GM23338 (cell line): ENCODE results near the gene NLK. TPM values are rescaled to one million over a fixed set of nuclear protein-coding genes. Genes with fewer than 3 reads are reported as not detected.

Experiments used
- ATAC-seq: fragments of 200-7000 bp; cut with Tn5 transposase; 3 replicates; pipeline ENCODE4 v1.9.1; 2020
- DNase-seq: peaks from one replicate; pipeline ENCODE4 v3.0.0-alpha.2; 2015; ENCODE audit warnings: low spot score
- H2AFZ ChIP-seq: fragments of 200-600 bp; sonication (generic); 2 replicates; pipeline ENCODE4 v1.8.0; 2016; ENCODE audit warnings: antibody characterized with exemption, mild to moderate bottlenecking, moderate library complexity
- H3F3A ChIP-seq: fragments of 200-600 bp; sonication (generic); replicated peaks from 2 replicates; pipeline ENCODE4 v1.8.0; 2017; ENCODE audit warnings: antibody characterized with exemption, mixed run types, low read depth
- H3K27ac ChIP-seq: fragments of 200-600 bp; sonication (generic); 2 replicates; pipeline ENCODE4 v1.6.1; 2016; ENCODE audit warnings: low read depth
- H3K27me3 ChIP-seq: fragments of 200-600 bp; sonication (generic); 2 replicates; pipeline ENCODE4 v1.8.0; 2016; ENCODE audit warnings: mild to moderate bottlenecking, mixed run types, moderate library complexity; ENCODE audit not compliant: insufficient read depth
- H3K36me3 ChIP-seq: fragments of 200-600 bp; sonication (generic); 2 replicates; pipeline ENCODE4 v1.8.0; 2016; ENCODE audit warnings: mild to moderate bottlenecking; ENCODE audit not compliant: insufficient read depth
- H3K4me1 ChIP-seq: fragments of 200-600 bp; sonication (generic); 2 replicates; pipeline ENCODE4 v1.8.0; 2016; ENCODE audit warnings: mild to moderate bottlenecking, moderate library complexity; ENCODE audit not compliant: insufficient read depth
- H3K4me2 ChIP-seq: fragments of 200-600 bp; sonication (generic); 2 replicates; pipeline ENCODE4 v1.7.1; 2017; ENCODE audit warnings: mixed run types
- H3K4me3 ChIP-seq: fragments of 200-600 bp; sonication (generic); 2 replicates; pipeline ENCODE4 v1.6.1; 2016; ENCODE audit warnings: mixed run types
- H3K79me2 ChIP-seq: fragments of 200-600 bp; sonication (generic); replicated peaks from 2 replicates; pipeline ENCODE4 v1.8.0; 2017; ENCODE audit warnings: mild to moderate bottlenecking; ENCODE audit not compliant: insufficient read depth
- H3K9me2 ChIP-seq: fragments of 200-600 bp; sonication (generic); 2 replicates; pipeline ENCODE4 v1.8.0; 2017; ENCODE audit not compliant: insufficient read depth
- H4K20me1 ChIP-seq: fragments of 200-600 bp; sonication (generic); replicated peaks from 2 replicates; pipeline ENCODE4 v1.8.0; 2017; ENCODE audit warnings: mild to moderate bottlenecking; ENCODE audit not compliant: insufficient read depth
- H3K27ac Mint-ChIP-seq: 2 replicates; pipeline ENCODE4 v1.8.0; 2020; ENCODE audit warnings: inconsistent platforms, mild to moderate bottlenecking, moderate library complexity, mixed read lengths
- H3K27me3 Mint-ChIP-seq: 3 replicates; pipeline ENCODE4 v1.8.0; 2022; ENCODE audit warnings: low read depth, mild to moderate bottlenecking, moderate library complexity, mixed read lengths, inconsistent platforms; ENCODE audit not compliant: insufficient read depth, poor library complexity
- H3K36me3 Mint-ChIP-seq: 3 replicates; pipeline ENCODE4 v1.8.0; 2021; ENCODE audit warnings: low read depth, mild to moderate bottlenecking, inconsistent platforms, moderate library complexity, mixed read lengths
- H3K4me1 Mint-ChIP-seq: 3 replicates; pipeline ENCODE4 v1.8.0; 2020; ENCODE audit warnings: mild to moderate bottlenecking, inconsistent platforms, mixed read lengths
- H3K4me3 Mint-ChIP-seq: 3 replicates; pipeline ENCODE4 v1.8.0; 2021; ENCODE audit warnings: moderate library complexity, mild to moderate bottlenecking, inconsistent platforms, mixed read lengths
- H3K9me3 Mint-ChIP-seq: 3 replicates; pipeline ENCODE4 v1.8.0; 2020; ENCODE audit warnings: moderate library complexity, mild to moderate bottlenecking, inconsistent platforms, mixed read lengths
- CREB1 ChIP-seq: fragments of 250-450 bp; sonication (Bioruptor Pico); IDR thresholded peaks from 2 replicates; pipeline ENCODE4 v1.5.0; 2020; ENCODE audit warnings: low read depth, mild to moderate bottlenecking, moderate library complexity
- EZH2 ChIP-seq: fragments of 200-600 bp; sonication (generic); IDR thresholded peaks from one replicate; pipeline ENCODE4 v1.8.0; 2017; ENCODE audit warnings: antibody characterized with exemption, mild to moderate bottlenecking, low read depth; ENCODE audit not compliant: unreplicated experiment
- EZH2phosphoT487 ChIP-seq: fragments of 200-600 bp; sonication (generic); IDR thresholded peaks from one replicate; pipeline ENCODE4 v1.8.1; 2018; ENCODE audit warnings: antibody characterized with exemption; ENCODE audit not compliant: unreplicated experiment
- JUNB ChIP-seq: IDR thresholded peaks from one replicate; pipeline ENCODE4 v1.6.1; 2016; ENCODE audit warnings: antibody characterized with exemption; ENCODE audit not compliant: unreplicated experiment
- NANOG ChIP-seq: IDR thresholded peaks from 2 replicates; pipeline ENCODE4 v1.6.1; 2016; ENCODE audit warnings: antibody characterized with exemption, borderline replicate concordance
- POLR2AphosphoS5 ChIP-seq: IDR thresholded peaks from 2 replicates; pipeline ENCODE4 v1.6.1; 2016; ENCODE audit warnings: antibody characterized with exemption, low read depth
- STAT1 ChIP-seq: IDR thresholded peaks from one replicate; pipeline ENCODE4 v1.6.1; 2016; ENCODE audit warnings: antibody characterized with exemption; ENCODE audit not compliant: unreplicated experiment
- ZNF114 ChIP-seq: fragments of 250-450 bp; sonication (Bioruptor Pico); IDR thresholded peaks from 2 replicates; pipeline ENCODE4 v1.5.0; 2020; ENCODE audit warnings: mild to moderate bottlenecking, moderate library complexity
- ZNF331 ChIP-seq: fragments of 250-450 bp; sonication (Bioruptor Pico); IDR thresholded peaks from 2 replicates; pipeline ENCODE4 v1.5.0; 2020; ENCODE audit warnings: low read depth, mild to moderate bottlenecking, moderate library complexity
- polyA plus RNA-seq: library from polyadenylated mRNA; unstranded; fragments of >200 nt; fragmentation: Nextera tagmentation; extraction: Ambion mirVana; gene quantifications from 2 replicates; pipeline ENCODE4 v1.2.1, GENCODE V29; 2016
- total RNA-seq: library from RNA; depleted of rRNA; stranded (reverse); fragments of >200 nt; shearing (Covaris generic); gene quantifications from 2 replicates; pipeline ENCODE4 v1.2.3, GENCODE V29; 2014
- TF ChIP-seq, protein P1 (sequence below): fragments of 250-450 bp; sonication (Bioruptor Pico); IDR thresholded peaks from 2 replicates; pipeline ENCODE4 v1.5.0; 2020; ENCODE audit warnings: mild to moderate bottlenecking, moderate library complexity
- TF ChIP-seq, protein P2 (sequence below): IDR thresholded peaks from 2 replicates; pipeline ENCODE4 v1.6.1; 2016; ENCODE audit warnings: antibody characterized with exemption
- TF ChIP-seq, protein P3 (sequence below): IDR thresholded peaks from one replicate; pipeline ENCODE4 v1.6.1; 2018; ENCODE audit warnings: antibody characterized with exemption; ENCODE audit not compliant: unreplicated experiment
- TF ChIP-seq, protein P4 (sequence below), 2 experiments: fragments of 200-600 bp in 1 of 2; sonication (generic) in 1 of 2; conservative IDR thresholded peaks; 2 replicates each; pipeline versions ENCODE4 v1.5.1 to v1.6.1; 2016 to 2017; ENCODE audit warnings: antibody characterized with exemption in 2 of 2, low read depth in 2 of 2, mild to moderate bottlenecking in 2 of 2, moderate library complexity in 1 of 2

The NLK gene
- total and polyA plus RNA-seq, 2 experiments from 2014 or later, result 34.7 to 78.5 TPM

DNA sequence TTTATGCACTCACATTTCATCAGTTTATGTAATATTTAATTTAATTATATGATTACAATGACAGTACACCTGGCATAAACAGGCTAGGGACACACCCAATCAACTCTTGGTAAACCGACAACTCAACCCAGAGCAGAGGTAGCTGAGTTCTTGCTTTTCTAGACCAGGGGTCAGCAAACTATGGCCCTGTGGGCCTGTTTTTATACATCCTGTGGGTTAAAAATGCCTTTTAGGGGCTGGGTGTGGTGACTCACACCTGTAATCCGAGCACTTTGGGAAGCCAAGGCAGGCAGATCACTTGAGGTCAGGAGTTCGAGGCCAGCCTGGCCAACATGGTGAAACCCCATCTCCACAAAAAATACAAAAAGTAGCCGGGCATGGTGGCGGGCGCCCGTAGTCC, 177.3 kb downstream of the NLK start:
- DNase-seq, result no peak
- Histone ChIP-seq H3K4me2 (no peak overlapping the region), H3F3A (no peaks in the 10 kb centered on the region), H4K20me1 (no peaks in the 10 kb centered on the region), H3K9me2 (peaks cover 6% of the 10 kb centered on the region; the same call in 1 of the 2 replicates), H3K4me1 (no peaks in the 10 kb centered on the region), H3K4me3 (no peak overlapping the region), H2AFZ (no peak overlapping the region), H3K27ac (no peak overlapping the region), H3K27me3 (no peaks in the 10 kb centered on the region), H3K79me2 (no peaks in the 10 kb centered on the region), H3K36me3 (no peaks in the 10 kb centered on the region)
- Mint-ChIP-seq H3K9me3 (peaks cover 10% of the 10 kb centered on the region), H3K4me1 (no peaks in the 10 kb centered on the region; the same call in 2 of the 3 replicates), H3K36me3 (peaks cover 14% of the 10 kb centered on the region), H3K27me3 (peaks cover 10% of the 10 kb centered on the region), H3K4me3 (no peak overlapping the region), H3K27ac (no peak overlapping the region)
- no peak for TF ChIP-seq EZH2
- TF ChIP-seq CREB1, result no peak
- TF ChIP-seq NANOG, result no peak
- TF ChIP-seq ZNF331 (CRISPR knock-in tag), result no peak
- TF ChIP-seq EZH2phosphoT487, result no peak
- TF ChIP-seq, protein P1, sequence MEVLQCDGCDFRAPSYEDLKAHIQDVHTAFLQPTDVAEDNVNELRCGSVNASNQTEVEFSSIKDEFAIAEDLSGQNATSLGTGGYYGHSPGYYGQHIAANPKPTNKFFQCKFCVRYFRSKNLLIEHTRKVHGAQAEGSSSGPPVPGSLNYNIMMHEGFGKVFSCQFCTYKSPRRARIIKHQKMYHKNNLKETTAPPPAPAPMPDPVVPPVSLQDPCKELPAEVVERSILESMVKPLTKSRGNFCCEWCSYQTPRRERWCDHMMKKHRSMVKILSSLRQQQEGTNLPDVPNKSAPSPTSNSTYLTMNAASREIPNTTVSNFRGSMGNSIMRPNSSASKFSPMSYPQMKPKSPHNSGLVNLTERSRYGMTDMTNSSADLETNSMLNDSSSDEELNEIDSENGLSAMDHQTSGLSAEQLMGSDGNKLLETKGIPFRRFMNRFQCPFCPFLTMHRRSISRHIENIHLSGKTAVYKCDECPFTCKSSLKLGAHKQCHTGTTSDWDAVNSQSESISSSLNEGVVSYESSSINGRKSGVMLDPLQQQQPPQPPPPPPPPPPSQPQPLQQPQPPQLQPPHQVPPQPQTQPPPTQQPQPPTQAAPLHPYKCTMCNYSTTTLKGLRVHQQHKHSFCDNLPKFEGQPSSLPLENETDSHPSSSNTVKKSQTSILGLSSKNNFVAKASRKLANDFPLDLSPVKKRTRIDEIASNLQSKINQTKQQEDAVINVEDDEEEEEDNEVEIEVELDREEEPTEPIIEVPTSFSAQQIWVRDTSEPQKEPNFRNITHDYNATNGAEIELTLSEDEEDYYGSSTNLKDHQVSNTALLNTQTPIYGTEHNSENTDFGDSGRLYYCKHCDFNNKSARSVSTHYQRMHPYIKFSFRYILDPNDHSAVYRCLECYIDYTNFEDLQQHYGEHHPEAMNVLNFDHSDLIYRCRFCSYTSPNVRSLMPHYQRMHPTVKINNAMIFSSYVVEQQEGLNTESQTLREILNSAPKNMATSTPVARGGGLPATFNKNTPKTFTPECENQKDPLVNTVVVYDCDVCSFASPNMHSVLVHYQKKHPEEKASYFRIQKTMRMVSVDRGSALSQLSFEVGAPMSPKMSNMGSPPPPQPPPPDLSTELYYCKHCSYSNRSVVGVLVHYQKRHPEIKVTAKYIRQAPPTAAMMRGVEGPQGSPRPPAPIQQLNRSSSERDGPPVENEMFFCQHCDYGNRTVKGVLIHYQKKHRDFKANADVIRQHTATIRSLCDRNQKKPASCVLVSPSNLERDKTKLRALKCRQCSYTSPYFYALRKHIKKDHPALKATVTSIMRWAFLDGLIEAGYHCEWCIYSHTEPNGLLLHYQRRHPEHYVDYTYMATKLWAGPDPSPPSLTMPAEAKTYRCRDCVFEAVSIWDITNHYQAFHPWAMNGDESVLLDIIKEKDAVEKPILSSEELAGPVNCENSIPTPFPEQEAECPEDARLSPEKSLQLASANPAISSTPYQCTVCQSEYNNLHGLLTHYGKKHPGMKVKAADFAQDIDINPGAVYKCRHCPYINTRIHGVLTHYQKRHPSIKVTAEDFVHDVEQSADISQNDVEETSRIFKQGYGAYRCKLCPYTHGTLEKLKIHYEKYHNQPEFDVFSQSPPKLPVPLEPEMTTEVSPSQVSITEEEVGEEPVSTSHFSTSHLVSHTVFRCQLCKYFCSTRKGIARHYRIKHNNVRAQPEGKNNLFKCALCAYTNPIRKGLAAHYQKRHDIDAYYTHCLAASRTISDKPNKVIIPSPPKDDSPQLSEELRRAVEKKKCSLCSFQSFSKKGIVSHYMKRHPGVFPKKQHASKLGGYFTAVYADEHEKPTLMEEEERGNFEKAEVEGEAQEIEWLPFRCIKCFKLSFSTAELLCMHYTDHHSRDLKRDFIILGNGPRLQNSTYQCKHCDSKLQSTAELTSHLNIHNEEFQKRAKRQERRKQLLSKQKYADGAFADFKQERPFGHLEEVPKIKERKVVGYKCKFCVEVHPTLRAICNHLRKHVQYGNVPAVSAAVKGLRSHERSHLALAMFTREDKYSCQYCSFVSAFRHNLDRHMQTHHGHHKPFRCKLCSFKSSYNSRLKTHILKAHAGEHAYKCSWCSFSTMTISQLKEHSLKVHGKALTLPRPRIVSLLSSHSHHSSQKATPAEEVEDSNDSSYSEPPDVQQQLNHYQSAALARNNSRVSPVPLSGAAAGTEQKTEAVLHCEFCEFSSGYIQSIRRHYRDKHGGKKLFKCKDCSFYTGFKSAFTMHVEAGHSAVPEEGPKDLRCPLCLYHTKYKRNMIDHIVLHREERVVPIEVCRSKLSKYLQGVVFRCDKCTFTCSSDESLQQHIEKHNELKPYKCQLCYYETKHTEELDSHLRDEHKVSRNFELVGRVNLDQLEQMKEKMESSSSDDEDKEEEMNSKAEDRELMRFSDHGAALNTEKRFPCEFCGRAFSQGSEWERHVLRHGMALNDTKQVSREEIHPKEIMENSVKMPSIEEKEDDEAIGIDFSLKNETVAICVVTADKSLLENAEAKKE, result no peak
- TF ChIP-seq JUNB, result no peak
- TF ChIP-seq, protein P2, sequence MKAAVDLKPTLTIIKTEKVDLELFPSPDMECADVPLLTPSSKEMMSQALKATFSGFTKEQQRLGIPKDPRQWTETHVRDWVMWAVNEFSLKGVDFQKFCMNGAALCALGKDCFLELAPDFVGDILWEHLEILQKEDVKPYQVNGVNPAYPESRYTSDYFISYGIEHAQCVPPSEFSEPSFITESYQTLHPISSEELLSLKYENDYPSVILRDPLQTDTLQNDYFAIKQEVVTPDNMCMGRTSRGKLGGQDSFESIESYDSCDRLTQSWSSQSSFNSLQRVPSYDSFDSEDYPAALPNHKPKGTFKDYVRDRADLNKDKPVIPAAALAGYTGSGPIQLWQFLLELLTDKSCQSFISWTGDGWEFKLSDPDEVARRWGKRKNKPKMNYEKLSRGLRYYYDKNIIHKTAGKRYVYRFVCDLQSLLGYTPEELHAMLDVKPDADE, result no peak
- TF ChIP-seq, protein P3, sequence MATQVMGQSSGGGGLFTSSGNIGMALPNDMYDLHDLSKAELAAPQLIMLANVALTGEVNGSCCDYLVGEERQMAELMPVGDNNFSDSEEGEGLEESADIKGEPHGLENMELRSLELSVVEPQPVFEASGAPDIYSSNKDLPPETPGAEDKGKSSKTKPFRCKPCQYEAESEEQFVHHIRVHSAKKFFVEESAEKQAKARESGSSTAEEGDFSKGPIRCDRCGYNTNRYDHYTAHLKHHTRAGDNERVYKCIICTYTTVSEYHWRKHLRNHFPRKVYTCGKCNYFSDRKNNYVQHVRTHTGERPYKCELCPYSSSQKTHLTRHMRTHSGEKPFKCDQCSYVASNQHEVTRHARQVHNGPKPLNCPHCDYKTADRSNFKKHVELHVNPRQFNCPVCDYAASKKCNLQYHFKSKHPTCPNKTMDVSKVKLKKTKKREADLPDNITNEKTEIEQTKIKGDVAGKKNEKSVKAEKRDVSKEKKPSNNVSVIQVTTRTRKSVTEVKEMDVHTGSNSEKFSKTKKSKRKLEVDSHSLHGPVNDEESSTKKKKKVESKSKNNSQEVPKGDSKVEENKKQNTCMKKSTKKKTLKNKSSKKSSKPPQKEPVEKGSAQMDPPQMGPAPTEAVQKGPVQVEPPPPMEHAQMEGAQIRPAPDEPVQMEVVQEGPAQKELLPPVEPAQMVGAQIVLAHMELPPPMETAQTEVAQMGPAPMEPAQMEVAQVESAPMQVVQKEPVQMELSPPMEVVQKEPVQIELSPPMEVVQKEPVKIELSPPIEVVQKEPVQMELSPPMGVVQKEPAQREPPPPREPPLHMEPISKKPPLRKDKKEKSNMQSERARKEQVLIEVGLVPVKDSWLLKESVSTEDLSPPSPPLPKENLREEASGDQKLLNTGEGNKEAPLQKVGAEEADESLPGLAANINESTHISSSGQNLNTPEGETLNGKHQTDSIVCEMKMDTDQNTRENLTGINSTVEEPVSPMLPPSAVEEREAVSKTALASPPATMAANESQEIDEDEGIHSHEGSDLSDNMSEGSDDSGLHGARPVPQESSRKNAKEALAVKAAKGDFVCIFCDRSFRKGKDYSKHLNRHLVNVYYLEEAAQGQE, result no peak
- TF ChIP-seq STAT1, result no peak
- TF ChIP-seq, protein P4, sequence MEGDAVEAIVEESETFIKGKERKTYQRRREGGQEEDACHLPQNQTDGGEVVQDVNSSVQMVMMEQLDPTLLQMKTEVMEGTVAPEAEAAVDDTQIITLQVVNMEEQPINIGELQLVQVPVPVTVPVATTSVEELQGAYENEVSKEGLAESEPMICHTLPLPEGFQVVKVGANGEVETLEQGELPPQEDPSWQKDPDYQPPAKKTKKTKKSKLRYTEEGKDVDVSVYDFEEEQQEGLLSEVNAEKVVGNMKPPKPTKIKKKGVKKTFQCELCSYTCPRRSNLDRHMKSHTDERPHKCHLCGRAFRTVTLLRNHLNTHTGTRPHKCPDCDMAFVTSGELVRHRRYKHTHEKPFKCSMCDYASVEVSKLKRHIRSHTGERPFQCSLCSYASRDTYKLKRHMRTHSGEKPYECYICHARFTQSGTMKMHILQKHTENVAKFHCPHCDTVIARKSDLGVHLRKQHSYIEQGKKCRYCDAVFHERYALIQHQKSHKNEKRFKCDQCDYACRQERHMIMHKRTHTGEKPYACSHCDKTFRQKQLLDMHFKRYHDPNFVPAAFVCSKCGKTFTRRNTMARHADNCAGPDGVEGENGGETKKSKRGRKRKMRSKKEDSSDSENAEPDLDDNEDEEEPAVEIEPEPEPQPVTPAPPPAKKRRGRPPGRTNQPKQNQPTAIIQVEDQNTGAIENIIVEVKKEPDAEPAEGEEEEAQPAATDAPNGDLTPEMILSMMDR (conservative IDR thresholded peaks at IDR 0.05; ENCODE audit: low read depth in 2 of 2), result no peak
- TF ChIP-seq ZNF114 (CRISPR knock-in tag), result no peak
- no peak for TF ChIP-seq POLR2AphosphoS5
- ATAC-seq, result no peak
